ES-I3 (cell line): ENCODE measurements around the gene PROM1.

Experiments used
- H3K36me3 ChIP-seq: 2 replicates; pipeline ENCODE4 v1.6.1; 2013; ENCODE audit warnings: mild to moderate bottlenecking, low read length, control low read depth, moderate library complexity; ENCODE audit not compliant: insufficient read depth
- H3K4me1 ChIP-seq: 2 replicates; pipeline ENCODE4 v1.6.1; 2013; ENCODE audit warnings: mild to moderate bottlenecking, control low read depth, low read length; ENCODE audit not compliant: insufficient read depth
- H3K9ac ChIP-seq: 2 replicates; pipeline ENCODE4 v1.6.1; 2013; ENCODE audit warnings: low read depth, mild to moderate bottlenecking, low read length, moderate library complexity
- H3K9me3 ChIP-seq: 2 replicates; pipeline ENCODE4 v1.6.1; 2013; ENCODE audit warnings: mild to moderate bottlenecking, low read length, moderate library complexity; ENCODE audit not compliant: control insufficient read depth, insufficient read depth

PROM1 gene

DNA sequence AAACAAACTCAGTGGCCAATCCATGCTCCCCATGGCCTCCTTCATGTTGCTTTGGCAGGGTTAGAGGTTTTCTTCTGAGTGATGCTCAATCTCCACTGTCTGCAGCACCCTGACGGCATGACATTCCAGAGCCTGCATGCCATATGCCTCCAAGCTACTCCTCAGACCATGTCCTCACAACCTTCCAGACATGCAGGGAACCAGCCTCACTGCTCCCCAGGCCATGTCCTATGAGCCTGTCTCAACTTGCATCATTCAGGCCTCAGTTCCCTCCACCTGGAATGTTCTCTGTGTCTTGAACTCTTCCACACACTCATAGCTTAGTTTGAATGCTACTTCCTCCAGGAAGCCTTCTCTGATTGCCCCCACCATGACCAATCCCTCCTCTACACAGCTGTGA is 18.8 kb downstream of the PROM1 start:
- H3K4me1 ChIP-seq = peaks cover 13% of the 10 kb centered on the region
- H3K9me3 ChIP-seq = no peaks in the 10 kb centered on the region
- H3K36me3 ChIP-seq = peaks cover 5% of the 10 kb centered on the region
- no peak overlapping the region for H3K9ac ChIP-seq

DNA sequence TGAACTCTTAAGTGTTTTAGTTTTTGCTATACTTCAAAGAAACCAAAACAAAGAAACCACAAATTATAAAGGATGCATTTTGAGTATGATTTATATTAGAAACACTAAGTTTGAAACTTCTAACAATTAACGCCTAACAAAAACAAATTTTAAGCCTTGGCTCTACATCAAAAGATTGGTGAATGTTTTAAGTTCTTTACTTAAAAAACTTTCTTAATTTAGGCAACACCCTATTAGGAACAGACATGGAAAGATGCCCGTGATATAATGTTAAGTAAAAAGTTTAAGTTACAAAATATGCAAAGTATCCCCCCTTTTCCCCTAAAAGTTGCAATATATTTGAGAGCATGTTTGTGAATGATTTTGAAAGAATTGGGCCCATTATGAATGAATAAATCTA is 21.2 kb downstream of the PROM1 start:
- H3K9me3 ChIP-seq = no peaks in the 10 kb centered on the region
- H3K36me3 ChIP-seq = peaks cover 5% of the 10 kb centered on the region
- 0 out of 2 replicates have a peak, but pooled peaks cover 6% of the 10 kb centered on the region for H3K4me1 ChIP-seq
- no peak overlapping the region for H3K9ac ChIP-seq

DNA sequence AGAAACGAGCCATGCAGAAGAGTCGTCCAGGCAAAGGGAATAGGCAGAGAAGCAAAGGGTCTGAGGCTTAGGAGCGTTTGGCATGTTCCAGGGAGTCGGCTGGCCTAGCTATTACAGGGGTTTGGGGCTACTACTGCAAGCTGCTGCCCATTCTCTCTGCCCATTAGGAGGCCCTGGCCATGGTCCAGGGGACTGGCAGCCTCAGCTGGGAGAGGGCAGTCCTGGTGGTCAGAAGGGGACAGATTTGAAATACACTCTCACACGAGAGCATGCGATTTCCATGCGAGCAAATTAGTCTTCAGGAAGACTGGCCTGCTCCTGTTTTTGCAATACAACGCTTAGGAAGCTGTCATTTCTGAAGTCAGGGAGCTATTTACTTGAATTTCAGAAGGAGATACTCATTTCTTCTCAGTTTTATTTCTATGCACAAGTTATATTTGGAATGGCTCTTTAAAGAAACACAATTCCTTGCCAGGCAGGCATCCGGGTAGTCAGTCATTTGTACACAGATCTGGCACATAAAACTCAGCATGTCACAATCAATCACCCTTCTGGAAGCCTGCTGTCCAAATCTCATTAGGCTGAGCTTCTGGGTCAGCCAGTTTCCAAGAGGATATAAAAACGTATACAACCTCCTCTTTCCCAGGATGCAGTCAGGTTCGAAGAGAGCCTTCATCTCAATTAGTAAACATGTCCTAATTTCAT is 27.0 kb downstream of the PROM1 start:
- Histone ChIP-seq H3K36me3 (no peaks in the 10 kb centered on the region), H3K4me1 (0 out of 2 replicates have a peak, but pooled peaks cover 5% of the 10 kb centered on the region), H3K9ac (no peak overlapping the region), H3K9me3 (no peaks in the 10 kb centered on the region)

DNA sequence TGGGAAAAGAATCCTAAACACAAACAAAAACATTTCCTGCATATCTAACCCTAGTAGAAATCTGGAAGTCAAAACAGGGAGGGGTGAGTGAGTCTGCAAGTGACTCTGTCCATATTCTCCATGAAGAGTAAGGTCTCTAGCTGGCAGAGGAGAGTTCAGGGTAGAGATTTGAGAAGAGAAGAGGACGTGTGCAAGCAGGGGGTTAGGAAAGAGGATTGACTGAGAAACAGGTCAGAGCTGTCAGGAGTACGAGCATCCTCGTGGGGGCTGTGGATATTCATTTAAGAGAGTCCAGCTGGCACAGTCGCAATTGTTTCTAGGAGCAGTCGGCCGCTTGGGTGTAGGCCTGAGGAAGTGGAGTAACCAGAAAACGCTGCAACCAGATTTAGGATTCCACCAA is 27.9 kb downstream of the PROM1 start:
- Histone ChIP-seq H3K36me3 (no peaks in the 10 kb centered on the region), H3K4me1 (0 out of 2 replicates have a peak, but pooled peaks cover 5% of the 10 kb centered on the region), H3K9ac (no peak overlapping the region), H3K9me3 (no peaks in the 10 kb centered on the region)

DNA sequence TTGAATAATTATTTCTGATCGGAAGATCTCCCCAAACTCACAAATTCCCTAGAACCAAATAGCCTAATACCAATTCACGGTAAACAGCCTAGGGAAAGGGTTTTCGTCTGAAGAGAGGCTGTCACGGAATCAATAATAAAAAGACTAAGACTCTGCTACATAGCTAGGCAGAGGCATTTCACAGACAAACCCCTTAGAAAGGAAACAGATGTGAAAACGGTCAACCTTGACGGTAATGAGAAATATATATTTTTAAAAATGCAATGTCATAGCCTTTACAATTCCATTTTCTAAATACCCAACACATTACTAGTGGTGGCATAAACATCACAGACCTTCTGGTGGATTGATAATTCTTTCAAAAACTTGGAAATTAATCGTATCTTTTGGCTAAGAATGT is 28.4 kb downstream of the PROM1 start:
- Histone ChIP-seq H3K4me1 (0 out of 2 replicates have a peak, but pooled peaks cover 5% of the 10 kb centered on the region), H3K9ac (no peak overlapping the region), H3K36me3 (no peaks in the 10 kb centered on the region), H3K9me3 (no peaks in the 10 kb centered on the region)

DNA sequence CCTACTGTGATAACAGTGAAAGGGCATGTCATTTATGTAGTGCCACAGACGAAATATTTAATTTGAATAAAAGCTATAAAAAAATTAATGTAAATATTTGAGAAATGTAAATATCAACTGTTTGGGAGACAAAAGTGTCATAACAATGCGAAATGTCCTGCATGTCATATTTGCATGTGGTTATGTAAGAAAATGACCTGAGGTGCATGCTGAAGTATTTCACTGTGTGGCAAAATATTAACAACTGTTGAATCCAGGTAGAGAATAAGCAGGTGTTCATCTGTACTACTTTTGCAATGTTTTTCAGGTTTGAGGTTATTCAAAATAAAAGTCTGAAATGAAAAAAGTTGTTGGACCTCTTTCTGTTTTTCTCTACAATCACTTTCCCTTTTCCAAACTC is 30.9 kb downstream of the PROM1 start:
- Histone ChIP-seq H3K36me3 (no peaks in the 10 kb centered on the region), H3K9ac (no peak overlapping the region), H3K4me1 (peaks cover 11% of the 10 kb centered on the region; the same call in 1 of the 2 replicates), H3K9me3 (no peaks in the 10 kb centered on the region)

DNA sequence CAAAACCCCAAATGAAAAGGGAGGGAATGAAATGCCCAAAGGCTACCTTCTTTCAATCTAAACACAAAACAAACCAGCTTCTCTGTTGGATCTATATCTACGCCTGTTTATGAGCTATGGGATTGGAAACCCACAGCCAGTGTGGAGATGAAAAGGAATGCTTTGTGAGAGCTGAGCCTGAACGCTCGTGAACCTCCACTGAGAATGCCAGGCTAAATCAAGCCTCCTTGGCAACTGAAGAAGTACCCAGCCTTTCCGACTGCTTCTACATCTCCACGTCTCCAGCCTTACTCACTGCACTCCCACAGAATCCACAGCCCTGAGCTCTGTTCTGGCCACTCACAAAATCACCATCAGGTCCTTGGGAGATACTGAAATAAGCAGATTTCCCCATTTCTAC is 31.8 kb downstream of the PROM1 start:
- Histone ChIP-seq H3K36me3 (no peaks in the 10 kb centered on the region), H3K4me1 (peaks cover 8% of the 10 kb centered on the region; the same call in 1 of the 2 replicates), H3K9ac (no peak overlapping the region), H3K9me3 (no peaks in the 10 kb centered on the region)

DNA sequence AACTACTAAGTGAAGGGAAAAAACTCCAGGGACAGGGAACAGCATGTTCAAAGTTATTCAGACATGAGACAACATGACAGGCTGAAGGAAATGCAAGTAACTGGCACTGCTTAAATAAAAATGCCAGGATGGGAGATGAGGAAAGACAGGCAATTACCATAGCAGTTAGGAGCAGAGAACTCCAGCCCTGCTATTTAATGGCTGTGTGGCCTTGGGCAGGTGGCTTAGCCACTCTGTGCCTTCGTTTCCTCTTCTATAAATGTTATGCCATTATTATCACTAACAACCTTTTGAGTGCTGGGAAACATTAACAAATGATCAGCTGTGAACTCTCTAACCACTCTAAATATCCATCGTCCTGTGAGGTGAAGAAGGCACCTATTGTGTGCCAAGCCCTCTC is 32.7 kb downstream of the PROM1 start:
- Histone ChIP-seq H3K4me1 (peaks cover 8% of the 10 kb centered on the region; the same call in 1 of the 2 replicates), H3K9ac (no peak overlapping the region), H3K36me3 (no peaks in the 10 kb centered on the region), H3K9me3 (no peaks in the 10 kb centered on the region)

DNA sequence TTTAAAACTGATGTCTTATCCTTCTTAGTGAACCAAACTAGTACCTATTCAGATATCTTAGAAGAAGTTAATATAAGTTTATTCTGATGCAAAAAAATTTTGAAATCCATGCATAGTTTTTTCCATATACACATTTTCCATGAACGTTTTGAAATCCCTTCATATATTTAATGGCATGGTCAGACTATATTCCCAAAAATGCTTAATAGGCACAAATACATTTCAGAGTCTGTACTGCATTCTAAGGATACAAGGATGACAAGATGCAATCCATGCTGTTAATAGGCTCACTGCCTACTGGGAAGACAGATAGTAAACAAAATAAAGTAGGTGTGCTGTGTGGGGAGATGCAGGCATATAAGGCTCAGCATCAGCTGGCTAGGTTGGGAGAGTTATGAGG is 33.2 kb downstream of the PROM1 start:
- no peaks in the 10 kb centered on the region for H3K9me3 ChIP-seq
- peaks cover 8% of the 10 kb centered on the region; the same call in 1 of the 2 replicates for H3K4me1 ChIP-seq
- no peak overlapping the region for H3K9ac ChIP-seq
- no peaks in the 10 kb centered on the region for H3K36me3 ChIP-seq

DNA sequence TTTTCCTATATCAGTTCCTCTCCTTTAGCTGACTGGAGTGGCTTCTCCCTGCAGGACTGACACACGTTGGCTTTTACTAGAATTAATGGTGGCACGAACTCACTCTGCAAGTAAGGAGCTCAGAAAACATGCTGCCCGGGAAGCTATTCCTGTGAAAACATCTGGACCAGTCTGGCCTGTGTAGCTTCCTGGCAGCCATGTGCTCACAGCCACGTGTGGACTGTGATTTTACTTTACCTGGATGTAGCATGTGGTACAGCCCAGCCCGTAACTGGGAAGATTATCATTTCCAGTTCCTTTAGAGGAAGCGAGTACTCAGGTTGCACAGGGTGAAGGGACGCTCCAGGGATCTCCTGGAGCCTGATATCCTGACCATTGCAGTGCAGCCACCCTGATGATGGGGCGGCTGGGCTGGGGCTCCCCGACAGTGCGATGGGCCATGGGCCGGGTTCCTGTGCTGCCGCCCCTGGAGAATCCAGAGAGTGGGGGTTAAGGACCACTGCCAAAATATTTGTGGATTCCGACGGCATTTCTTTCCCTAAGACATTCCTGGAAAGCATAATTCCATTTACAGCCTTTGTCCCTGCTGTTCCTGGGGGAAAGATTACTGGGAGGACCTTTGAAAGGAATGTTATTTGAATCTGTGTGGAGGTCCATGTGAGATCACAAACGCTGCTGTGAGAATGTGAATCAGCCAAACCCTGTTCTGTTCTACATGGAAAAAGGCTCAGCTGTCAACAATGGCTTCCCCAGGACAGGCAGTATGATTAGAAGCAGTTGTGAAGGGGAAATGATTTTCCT is 35.0 kb downstream of the PROM1 start:
- H3K9me3 ChIP-seq = no peaks in the 10 kb centered on the region
- H3K4me1 ChIP-seq = peaks cover 19% of the 10 kb centered on the region; the same call in 1 of the 2 replicates
- no peaks in the 10 kb centered on the region for H3K36me3 ChIP-seq
- no peak overlapping the region for H3K9ac ChIP-seq

DNA sequence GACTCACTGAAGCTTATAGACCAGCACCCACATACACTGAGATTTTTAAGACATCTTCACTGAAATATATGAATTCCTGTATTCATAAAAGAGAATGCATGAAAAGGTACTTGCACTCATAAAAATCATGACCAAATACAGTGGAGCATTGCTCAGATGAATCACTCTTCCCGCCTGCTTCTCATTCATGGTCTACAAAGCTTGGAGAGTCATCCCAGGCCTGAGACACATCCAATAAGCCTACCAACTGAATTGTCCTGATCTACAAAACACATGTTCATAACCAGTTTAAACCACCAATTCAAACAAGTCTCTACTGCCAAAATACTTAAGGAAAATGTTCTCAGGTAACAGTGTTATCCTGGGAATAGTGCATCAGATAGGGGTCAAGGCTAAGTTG is 38.1 kb downstream of the PROM1 start:
- Histone ChIP-seq H3K9ac (no peak overlapping the region), H3K9me3 (no peaks in the 10 kb centered on the region), H3K36me3 (no peaks in the 10 kb centered on the region), H3K4me1 (peaks cover 24% of the 10 kb centered on the region; the same call in 1 of the 2 replicates)

DNA sequence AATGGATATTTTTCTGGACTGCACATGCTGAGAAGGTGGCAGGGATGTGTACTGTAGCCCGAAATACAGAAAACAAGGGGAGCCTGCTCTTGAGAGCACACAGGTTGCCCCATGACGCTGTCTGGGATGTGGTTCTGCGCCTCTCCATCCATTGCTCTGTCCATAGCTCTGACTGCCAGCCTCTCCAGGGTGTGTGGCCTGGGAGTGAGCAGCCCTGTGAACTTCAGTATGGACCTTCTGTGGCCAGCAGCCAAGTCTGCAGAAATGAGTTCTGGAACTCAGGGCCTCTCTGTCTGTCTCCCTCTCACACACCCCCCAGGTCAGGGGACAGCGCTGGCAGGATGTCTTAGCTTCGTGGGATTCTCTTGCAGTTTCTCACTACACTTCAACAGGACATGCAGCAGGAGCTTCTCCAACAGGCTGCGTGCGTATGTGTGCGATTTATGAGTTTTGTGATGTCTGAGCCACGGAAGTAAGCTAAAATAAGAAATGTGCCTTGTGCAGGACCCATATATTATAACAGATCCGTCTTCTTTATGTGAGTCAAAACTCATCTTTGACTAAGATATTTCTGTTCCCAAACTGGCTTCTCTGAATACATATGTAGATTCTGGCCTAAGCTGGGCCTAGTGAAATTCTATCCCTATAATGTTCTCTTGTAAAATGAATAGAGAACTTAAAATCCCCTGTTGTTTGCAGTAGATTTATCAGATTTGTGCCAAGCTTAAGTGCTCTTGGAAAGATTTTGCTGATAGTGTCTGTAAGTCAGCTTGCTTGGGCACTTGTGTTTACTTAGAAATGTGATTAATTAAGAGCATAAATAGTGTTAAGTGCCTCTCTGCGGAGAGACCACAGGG is 40.0 kb downstream of the PROM1 start:
- no peaks in the 10 kb centered on the region for H3K36me3 ChIP-seq
- H3K9ac ChIP-seq = no peak overlapping the region
- no peaks in the 10 kb centered on the region for H3K9me3 ChIP-seq
- peaks cover 29% of the 10 kb centered on the region for H3K4me1 ChIP-seq

DNA sequence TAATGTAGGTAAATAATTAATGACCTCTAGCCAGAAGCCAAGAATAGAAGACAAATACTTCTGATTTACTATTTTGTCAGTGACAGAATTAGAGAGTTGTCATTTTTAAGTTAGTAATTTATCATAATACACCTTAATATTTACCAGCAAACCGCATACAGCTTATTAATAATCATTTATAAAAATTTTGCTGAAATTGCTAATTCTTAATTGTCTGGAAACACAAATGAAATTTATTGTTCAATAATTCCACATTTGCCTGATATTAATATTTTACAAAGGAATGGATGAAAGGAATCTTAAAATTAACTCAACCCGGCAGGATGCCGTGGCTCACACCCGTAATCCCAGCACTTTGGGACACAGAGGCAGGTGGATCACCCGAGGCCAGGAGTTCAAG is 44.7 kb downstream of the PROM1 start:
- Histone ChIP-seq H3K4me1 (peaks cover 49% of the 10 kb centered on the region), H3K9ac (no peak overlapping the region), H3K9me3 (no peaks in the 10 kb centered on the region), H3K36me3 (no peaks in the 10 kb centered on the region)

DNA sequence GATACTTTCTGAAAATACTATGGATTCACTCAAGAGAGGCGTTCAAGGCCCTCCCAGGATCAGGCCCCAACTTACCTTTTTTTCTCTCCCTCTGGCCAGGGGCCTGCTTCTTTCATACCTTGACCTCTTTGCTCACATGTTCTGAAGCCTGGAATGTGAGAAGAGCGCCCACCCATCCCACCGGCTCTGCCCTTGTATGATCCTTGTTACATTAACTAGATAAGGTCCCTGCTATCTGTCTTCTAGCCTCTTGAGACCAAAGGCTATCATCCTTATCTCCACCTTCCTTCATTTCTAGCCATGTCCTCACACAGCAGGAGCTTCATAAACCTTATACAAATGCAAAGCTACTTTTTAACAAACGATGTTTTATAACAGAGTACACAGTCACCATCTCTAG is 45.9 kb downstream of the PROM1 start:
- no peaks in the 10 kb centered on the region for H3K9me3 ChIP-seq
- H3K9ac ChIP-seq = no peak overlapping the region

More for the DNA sequence above, 45.9 kb downstream of the PROM1 start:
- H3K4me1 ChIP-seq = peaks cover 52% of the 10 kb centered on the region
- no peaks in the 10 kb centered on the region for H3K36me3 ChIP-seq
